GM21619 (cell line): ENCODE data around the gene PPM1A.

Source experiments
- ATAC-seq: cut with Tn5 transposase; IDR thresholded peaks from one replicate; pipeline ENCODE4 v1.9.1; 2021; ENCODE audit not compliant: unreplicated experiment

The PPM1A gene

DNA sequence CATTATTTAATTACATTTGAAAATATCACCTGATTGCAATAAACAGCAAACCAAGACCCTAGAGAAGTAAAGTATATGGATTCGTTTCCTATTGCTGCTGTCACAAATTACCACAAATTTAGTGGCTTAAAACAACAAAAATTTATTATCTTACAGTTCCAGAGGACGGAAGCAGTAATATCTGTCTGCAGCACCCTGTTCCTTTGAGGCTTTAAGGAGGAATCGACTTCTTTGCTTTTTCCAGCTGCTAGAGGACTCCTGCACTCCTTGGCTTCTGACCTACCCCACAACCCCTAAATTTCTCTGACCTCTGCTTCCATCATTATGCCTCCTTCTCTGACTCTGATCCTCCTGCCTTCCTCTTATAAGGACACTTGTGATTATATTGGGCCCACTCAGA lies 23.8 kb upstream of the PPM1A start:
- ATAC-seq = no peak

GRCh38 chr14:60226298-60226697 lies 22.7 kb upstream of the PPM1A start:
- no peak for ATAC-seq

DNA sequence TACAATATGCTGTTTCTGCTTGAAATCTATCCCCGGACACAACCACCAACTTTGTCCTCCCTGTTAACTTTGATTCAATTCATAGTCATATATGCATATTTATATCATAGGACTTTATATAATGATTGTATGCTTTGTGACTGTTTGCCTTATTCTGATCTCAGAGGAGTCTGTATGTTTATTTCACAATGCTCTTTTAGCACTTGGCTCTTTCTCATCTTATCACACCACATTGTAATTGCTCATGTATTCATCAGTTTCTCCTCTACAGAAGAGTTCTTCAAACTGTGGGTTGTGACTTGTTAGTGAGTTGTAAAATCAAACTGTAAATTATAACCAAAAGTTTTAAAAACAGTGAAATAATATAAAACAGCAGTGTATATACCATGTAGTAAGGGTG lies 21.7 kb upstream of the PPM1A start:
- no peak for ATAC-seq

- ATAC-seq = no peak
Measured at GRCh38 chr14:60229614-60230013, 19.4 kb upstream of the PPM1A start.

DNA sequence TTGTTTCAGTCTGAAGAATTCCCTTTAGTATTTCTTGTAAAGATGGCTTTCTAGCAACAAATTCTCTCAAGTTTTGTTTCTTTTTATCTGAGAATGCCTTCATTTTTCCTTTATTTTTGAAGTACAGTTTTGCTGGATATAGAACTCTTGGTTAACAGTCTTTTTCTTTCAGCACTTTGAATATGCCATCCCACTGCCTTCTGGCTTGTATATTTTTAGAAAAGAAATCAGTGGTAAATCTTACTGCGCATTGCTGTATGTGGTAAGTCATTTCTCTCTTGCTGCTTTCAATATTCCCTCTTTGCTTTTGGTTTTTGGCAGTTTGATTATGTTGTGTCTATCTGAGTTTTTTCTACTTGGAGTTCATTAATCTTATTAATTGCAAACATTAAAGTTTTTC lies 16.8 kb upstream of the PPM1A start:
- ATAC-seq = no peak

DNA sequence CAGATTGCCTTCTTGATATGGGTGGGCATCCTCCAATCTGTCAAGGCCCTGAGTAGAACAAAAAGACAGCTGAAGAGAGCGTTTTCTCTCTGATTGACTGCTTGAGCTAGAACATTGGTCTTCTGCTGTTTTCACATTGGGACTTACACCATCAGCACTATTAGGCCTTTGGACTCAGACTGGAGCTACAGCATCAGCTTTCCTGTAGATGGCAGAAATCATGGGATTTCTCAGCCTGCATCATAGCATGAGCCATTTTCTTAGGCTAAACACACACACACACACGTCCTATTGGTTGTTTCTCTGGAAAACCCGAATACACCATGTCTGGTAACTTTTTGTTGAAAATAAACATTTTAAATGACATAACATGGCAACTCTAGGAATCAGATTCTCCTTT lies 15.8 kb upstream of the PPM1A start:
- ATAC-seq = no peak

DNA sequence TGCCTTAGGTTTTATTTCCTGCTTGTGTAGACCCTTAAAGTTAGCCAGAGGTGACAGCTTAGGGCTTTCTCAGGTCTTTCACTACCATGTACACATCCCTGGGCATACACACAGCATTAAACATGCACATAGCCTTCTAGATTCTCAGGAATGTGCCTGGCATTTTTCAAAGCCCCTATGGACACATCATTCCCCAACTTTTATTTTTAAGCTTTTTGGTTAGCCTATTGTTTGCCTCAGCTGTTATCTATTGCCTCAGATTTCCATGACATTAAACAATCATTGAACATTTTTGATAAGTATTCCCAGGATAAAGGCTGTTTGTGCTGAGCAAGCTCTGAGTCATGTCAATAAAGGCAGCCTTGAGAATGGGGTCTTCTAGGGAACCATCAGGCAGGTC lies 15.1 kb upstream of the PPM1A start:
- ATAC-seq = no peak

DNA sequence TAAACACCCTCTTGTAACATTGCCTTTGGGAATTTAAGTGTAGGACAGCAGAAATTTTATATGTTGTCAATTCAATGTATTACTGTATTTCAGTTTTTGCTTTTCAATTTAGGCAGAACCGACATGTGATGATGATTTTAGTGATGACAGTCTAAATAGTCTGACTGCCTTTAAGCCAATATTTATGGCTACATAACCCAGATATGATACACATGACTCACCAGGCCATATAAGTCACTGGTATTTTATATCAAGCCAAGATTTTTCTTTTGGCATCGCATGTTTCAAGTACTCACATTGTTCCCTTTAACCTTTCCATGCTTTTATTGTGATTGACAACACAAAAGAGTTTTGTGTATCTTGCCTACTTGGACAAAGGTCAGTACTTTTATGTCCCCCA lies 13.6 kb upstream of the PPM1A start:
- no peak for ATAC-seq

DNA sequence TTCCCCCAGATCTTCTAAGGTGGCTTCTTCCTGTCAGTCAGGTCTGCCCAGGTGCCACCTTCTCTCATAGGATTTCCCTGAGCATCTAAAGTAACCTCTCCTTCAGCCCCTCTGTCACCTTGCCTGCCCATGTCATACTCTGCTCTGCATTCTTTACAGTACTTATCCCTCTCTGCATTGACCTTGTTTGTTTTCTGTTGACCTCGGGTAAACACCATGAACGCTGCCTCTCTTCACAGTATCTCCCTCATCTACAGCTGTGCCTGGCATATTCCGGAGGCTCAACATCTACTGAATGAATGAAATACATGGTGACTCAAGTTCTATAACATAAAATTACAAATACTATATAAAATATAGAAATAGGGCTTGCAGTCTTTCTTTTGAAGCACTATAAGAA lies 10.1 kb upstream of the PPM1A start:
- ATAC-seq = no peak

DNA sequence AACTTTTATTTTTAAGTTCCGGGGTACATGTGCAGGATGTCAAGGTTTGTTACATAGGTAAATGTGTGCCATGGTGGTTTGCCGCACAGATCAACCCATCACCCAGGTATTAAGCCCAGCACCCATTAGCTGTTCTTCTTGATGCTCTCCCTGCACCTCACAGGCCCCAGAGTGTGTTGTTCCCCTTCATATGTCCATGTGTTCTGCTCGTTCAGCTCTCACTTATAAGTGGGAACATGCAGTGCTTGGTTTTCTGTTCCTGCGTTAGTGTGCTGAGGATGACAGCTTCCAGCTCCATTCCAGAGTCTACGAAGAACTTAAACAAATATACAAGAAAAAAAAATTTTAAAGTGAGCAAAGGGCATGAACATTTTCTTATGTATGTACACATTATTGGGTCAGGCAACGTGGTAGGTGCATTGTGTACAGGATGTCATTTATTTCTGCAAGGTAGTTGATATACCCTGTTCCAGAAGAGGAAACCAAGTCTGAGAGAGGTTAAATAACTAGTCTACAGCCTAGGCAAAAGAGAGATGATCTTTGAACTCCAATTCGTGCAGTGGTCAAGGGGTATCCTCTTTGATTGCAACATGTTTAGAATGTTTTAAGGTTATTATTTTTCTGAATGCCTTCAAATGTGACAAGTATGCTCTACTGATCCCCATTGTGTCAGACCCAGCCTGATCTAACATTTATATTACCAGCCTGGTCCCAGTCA lies 8.7 kb upstream of the PPM1A start:
- ATAC-seq = no peak

- ATAC-seq = no peak
Measured at GRCh38 chr14:60241091-60241490, 7.9 kb upstream of the PPM1A start.

DNA sequence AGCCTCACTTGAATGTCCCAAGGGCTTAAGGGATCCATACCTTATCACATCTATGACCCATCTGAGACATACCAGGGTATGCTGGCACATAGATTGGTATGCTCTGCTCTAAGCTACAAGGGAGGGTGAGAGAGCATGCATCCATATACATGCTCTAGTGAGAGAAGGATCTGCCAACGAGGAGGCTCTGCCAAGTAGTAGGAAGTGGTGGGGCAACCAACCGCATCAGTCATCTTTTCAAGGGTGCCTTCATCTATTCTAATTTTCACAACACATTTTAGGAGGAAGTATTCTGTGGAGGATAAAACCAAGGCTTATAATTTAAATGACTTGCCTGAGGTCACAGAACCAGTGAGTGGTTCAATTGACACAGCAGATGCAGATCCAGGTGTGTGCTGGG lies 6.6 kb upstream of the PPM1A start:
- ATAC-seq = no peak

GRCh38 chr14:60245380-60246177 lies 3.4 kb upstream of the PPM1A start:
- ATAC-seq = no peak

GRCh38 chr14:60247994-60248696 lies 876 bp upstream of the PPM1A start:
- peak; percentile 65 for ATAC-seq

- peak; percentile 33 for ATAC-seq
Measured at GRCh38 chr14:60249321-60250256, 568 bp downstream of the PPM1A start.

DNA sequence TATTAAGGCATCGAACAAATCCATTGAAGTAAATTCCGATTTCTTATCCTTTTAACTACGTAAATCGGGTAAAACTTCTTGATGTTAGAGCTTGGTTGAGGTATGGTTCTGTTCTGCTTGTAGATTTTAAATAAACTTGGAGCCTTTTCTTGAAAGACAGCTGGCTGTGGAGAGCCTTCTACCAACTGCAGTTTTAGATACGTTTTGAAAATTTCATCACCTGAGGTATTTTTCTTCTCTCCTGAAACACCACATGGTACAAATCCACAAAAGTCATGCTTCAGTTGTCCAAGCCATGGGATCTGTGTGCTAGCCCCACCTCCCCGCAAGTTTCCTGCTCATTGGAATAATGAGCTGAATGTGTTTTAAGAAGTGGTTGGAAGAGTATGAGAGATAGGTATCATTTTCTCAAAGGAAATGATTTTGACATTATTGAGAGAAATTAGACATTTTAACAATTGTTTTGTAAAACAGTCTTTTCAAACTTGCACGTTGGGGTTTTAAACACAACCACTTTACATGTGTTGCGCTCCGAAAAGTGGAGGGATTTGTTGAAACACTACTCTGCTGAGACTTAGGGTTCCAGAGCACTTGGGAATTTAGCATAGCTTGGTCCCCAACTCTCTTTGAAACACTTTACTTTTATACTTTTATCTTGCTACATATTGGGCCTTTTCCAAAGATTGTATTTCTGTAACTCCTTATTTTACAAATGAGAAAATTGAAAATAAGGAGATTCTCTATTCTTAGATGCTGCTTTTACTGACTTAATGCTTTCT lies 1.4 kb downstream of the PPM1A start:
- no peak for ATAC-seq

- ATAC-seq = no peak
Measured at GRCh38 chr14:60251877-60252276, 2.9 kb downstream of the PPM1A start.

- ATAC-seq = no peak
Measured at GRCh38 chr14:60252630-60253029, 3.6 kb downstream of the PPM1A start.

GRCh38 chr14:60253649-60254048 lies 4.6 kb downstream of the PPM1A start:
- no peak for ATAC-seq

GRCh38 chr14:60254176-60254575 lies 5.2 kb downstream of the PPM1A start:
- no peak for ATAC-seq
